ENCODE measurements around the gene MSRB3. TPM values are rescaled to one million over a fixed set of nuclear protein-coding genes. Genes with fewer than 3 reads are reported as not detected.
"Not testable (repeated sequence)": the region's sequence is repeated elsewhere in the genome, so short reads cannot be mapped to it uniquely, and the experiment has no call there.

MSRB3 gene
- total RNA-seq, 1 donor from 2014 or later = not detected

DNA sequence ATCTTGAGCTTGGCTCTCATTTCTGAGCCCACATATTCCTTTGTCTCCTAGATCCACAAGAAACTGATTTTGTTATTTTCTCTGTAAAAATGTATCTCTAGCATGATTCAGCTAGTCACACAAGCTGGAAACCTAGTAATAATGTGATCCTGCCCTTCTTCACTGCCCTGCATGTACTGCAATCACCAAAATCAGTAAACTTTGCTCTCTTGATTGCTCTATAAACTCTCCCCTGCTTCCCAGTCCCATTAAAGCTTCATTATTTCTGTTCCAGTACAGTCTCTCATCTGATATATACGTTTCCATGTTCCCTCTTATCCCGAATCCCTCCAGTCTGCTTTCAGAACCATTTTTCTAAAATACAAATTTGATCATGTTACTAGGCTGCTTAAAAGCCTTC, 166.5 kb downstream of the MSRB3 start:
- H3K4me1 Mint-ChIP-seq = no peaks in the 10 kb centered on the region
- no peaks in the 10 kb centered on the region for H3K36me3 Mint-ChIP-seq (ENCODE audit: low read depth)
- no peak for DNase-seq
- H3K4me3 Mint-ChIP-seq = no peak overlapping the region
- ChIA-PET CTCF (no interaction called here), POLR2A (no interaction called here)
- peaks cover 1% of the 10 kb centered on the region for H3K27me3 Mint-ChIP-seq
- H3K27ac Mint-ChIP-seq = no peak overlapping the region
- TF ChIP-seq, protein P1, sequence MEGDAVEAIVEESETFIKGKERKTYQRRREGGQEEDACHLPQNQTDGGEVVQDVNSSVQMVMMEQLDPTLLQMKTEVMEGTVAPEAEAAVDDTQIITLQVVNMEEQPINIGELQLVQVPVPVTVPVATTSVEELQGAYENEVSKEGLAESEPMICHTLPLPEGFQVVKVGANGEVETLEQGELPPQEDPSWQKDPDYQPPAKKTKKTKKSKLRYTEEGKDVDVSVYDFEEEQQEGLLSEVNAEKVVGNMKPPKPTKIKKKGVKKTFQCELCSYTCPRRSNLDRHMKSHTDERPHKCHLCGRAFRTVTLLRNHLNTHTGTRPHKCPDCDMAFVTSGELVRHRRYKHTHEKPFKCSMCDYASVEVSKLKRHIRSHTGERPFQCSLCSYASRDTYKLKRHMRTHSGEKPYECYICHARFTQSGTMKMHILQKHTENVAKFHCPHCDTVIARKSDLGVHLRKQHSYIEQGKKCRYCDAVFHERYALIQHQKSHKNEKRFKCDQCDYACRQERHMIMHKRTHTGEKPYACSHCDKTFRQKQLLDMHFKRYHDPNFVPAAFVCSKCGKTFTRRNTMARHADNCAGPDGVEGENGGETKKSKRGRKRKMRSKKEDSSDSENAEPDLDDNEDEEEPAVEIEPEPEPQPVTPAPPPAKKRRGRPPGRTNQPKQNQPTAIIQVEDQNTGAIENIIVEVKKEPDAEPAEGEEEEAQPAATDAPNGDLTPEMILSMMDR (IDR thresholded peaks at IDR 0.05) = no peak
- ATAC-seq (ENCODE audit: low read depth) = no peak
- H3K9me3 Mint-ChIP-seq = no peaks in the 10 kb centered on the region
- intact Hi-C loops (cut with micrococcal nuclease) = no loop called here

DNA sequence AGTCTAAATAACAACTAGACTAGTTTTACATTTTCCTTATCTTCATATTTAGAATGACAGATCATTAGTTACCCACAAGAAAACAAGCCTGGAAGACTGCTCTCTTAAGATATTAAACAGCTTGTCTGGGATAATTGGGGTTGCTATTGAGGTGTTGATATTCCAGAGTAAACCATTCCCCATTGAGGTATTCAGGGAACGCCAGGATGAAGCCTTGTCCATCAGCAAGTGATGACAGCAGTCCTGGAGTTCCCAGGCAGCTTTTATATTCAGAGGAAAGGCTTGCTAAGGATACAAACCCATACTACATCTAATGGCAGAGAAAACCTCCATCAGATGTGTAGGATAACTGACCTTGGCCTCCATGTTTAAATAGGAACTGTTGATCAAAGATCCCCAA, 168.4 kb downstream of the MSRB3 start:
- ChIA-PET CTCF (no interaction called here), POLR2A (no interaction called here)
- no peak overlapping the region for H3K27ac Mint-ChIP-seq
- intact Hi-C loops (cut with micrococcal nuclease) = no loop called here
- H3K4me1 Mint-ChIP-seq = no peaks in the 10 kb centered on the region
- peaks cover 1% of the 10 kb centered on the region for H3K27me3 Mint-ChIP-seq
- TF ChIP-seq, protein P1 (IDR thresholded peaks at IDR 0.05) = no peak
- no peaks in the 10 kb centered on the region for H3K9me3 Mint-ChIP-seq
- no peak overlapping the region for H3K4me3 Mint-ChIP-seq
- no peaks in the 10 kb centered on the region for H3K36me3 Mint-ChIP-seq (ENCODE audit: low read depth)
- no peak for DNase-seq
- no peak for ATAC-seq (ENCODE audit: low read depth)

DNA sequence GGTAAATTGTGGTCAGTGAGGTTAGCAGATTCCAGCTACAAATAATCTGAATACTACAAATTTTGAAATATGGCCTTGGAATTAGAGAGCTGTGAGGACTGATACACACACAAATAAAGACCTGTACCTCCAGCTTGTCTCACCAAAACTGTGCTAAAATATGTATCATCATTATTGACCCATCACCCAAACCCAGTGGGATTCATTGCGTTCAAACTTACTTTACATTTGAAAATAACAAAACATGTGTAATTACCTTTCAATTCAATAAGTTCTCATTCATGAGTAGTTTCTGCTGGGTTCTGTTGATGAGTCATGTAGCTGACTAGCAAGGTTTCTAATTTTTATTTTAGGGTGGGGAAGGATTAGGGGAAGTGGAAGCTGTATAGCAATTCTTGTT, 170.9 kb downstream of the MSRB3 start:
- Mint-ChIP-seq H3K27ac (no peak overlapping the region), H3K4me1 (no peaks in the 10 kb centered on the region), H3K36me3 (ENCODE audit: low read depth) (no peaks in the 10 kb centered on the region), H3K4me3 (no peak overlapping the region), H3K27me3 (peaks cover 1% of the 10 kb centered on the region), H3K9me3 (no peaks in the 10 kb centered on the region)
- ATAC-seq (ENCODE audit: low read depth) = no peak
- ChIA-PET CTCF (no interaction called here), POLR2A (no interaction called here)
- no peak for DNase-seq
- intact Hi-C loops (cut with micrococcal nuclease) = no loop called here
- TF ChIP-seq, protein P1 (IDR thresholded peaks at IDR 0.05) = no peak

DNA sequence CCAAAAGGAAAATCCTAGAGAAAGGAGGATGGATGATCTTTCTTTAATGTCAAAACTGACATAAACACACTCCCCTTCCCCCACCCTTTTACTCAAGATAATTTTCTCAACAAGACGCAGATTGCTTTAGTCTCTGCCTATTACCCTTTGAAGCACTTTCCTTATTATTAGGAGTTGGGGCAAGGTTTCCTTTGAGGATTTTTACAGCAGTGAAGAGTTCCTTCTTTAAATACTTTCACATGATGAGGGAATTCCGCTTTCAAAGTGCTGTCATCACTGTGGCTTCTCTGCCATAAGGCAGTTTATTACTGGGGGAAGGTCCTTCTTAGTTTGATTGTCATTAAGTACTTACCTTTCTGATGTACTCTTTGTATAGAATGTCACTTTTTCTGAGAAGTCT, 172.1 kb downstream of the MSRB3 start:
- H3K36me3 Mint-ChIP-seq (ENCODE audit: low read depth) = no peaks in the 10 kb centered on the region
- intact Hi-C loops (cut with micrococcal nuclease) = no loop called here
- H3K27me3 Mint-ChIP-seq = peaks cover 1% of the 10 kb centered on the region
- ATAC-seq (ENCODE audit: low read depth) (no peak), DNase-seq (no peak)
- H3K9me3 Mint-ChIP-seq = no peaks in the 10 kb centered on the region
- CTCF ChIA-PET = no interaction called here
- H3K4me3 Mint-ChIP-seq = no peak overlapping the region
- no peak overlapping the region for H3K27ac Mint-ChIP-seq
- TF ChIP-seq, protein P1 (IDR thresholded peaks at IDR 0.05) = no peak
- POLR2A ChIA-PET = no interaction called here
- no peaks in the 10 kb centered on the region for H3K4me1 Mint-ChIP-seq

DNA sequence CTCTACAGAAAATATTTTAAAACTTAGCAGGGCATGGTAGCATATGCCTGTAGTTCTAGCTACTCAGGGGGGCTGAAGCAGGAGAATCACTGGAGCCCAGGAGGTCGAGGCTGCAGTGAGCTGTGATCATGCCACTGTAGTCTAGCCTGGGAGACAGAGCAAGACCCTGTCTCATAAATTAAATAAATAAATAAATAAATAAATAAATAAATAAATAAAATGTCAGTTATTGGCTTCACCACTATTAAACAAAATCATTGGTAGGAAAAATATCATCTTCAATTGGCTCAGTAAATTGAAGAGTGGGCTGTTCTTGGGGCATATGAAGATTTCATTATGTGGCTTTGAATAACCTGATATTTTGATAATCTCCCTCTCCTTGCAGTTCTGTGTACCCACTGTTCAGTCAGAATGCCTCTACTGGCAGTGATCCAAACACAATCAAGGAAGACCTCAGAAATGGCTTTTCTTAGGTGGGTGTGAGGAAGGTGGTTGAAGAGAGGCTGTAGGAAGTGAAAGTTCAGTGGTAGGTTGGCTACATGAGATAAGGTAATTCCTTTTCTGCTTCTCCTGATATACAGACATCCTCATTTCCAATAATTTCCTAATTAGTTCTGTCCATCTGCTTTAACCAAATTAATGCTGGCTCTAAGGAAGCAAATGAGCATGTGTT, 175.8 kb downstream of the MSRB3 start:
- no peak for DNase-seq
- peaks cover 2% of the 10 kb centered on the region for H3K9me3 Mint-ChIP-seq
- no peaks in the 10 kb centered on the region for H3K36me3 Mint-ChIP-seq (ENCODE audit: low read depth)
- TF ChIP-seq, protein P1 (IDR thresholded peaks at IDR 0.05) = no peak
- ChIA-PET CTCF (no interaction called here), POLR2A (no interaction called here)
- H3K4me3 Mint-ChIP-seq = no peak overlapping the region
- H3K27me3 Mint-ChIP-seq = no peaks in the 10 kb centered on the region
- H3K27ac Mint-ChIP-seq = no peak overlapping the region
- H3K4me1 Mint-ChIP-seq = no peaks in the 10 kb centered on the region
- intact Hi-C loops (cut with micrococcal nuclease) = no loop called here
- ATAC-seq (ENCODE audit: low read depth) = no peak

DNA sequence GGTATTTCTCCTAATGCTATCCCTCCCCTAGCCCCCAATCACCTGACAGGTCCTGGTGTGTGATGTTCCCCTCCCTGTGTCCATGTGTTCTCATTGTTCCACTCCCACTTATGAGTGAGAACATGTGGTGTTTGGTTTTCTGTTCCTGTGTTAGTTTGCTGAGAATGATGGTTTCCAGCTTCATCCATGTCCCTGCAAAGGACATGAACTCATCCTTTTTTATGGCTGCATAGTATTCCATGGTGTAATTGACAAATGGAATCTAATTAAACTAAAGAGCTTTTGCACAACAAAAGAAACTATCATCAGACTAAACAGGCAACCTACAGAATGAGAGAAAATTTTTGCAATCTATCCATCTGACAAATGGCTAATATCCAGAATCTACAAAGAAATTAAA, 178.9 kb downstream of the MSRB3 start:
- H3K27me3 Mint-ChIP-seq; DNase-seq; H3K27ac Mint-ChIP-seq; CTCF ChIA-PET; POLR2A ChIA-PET; H3K9me3 Mint-ChIP-seq; H3K36me3 Mint-ChIP-seq (ENCODE audit: low read depth); H3K4me3 Mint-ChIP-seq; H3K4me1 Mint-ChIP-seq; intact Hi-C loops (cut with micrococcal nuclease); ATAC-seq (ENCODE audit: low read depth): not testable (repeated sequence)

All from activated B cell treated with CpG ODN at 0.5 μM for 24 hours (primary cell).